Tibial nerve (tissue), 4 donors: Measurements from ENCODE around the gene HOATZ. TPM values are rescaled to one million over a fixed set of nuclear protein-coding genes. Genes with fewer than 3 reads are reported as not detected.
A peak's percentile ranks its signal among the peaks of the same experiment; 100 is the strongest.

Experiments used
- DNase-seq, 2 donors: peaks; one replicate each; pipeline ENCODE4 v3.0.0-alpha.2; 2019; ENCODE audit warnings: low spot score in 2 of 2
- H3K27ac ChIP-seq, 4 donors: fragments of 200-600 bp; sonication (generic) in 3 of 4; one replicate each; pipeline ENCODE4 v1.5.1; 2017 to 2019; ENCODE audit warnings: mild to moderate bottlenecking in 1 of 4
- H3K27me3 ChIP-seq, 2 donors: fragments of 200-600 bp; sonication (generic) in 1 of 2; one replicate each; pipeline versions ENCODE4 v1.5.1 to v1.6.0; 2017 to 2019
- H3K36me3 ChIP-seq, 3 donors: fragments of 200-600 bp; sonication (generic); one replicate each; pipeline ENCODE4 v1.5.1; 2018 to 2019
- H3K4me1 ChIP-seq, 4 donors: fragments of 200-600 bp; sonication (generic) in 3 of 4; one replicate each; pipeline ENCODE4 v1.5.1; 2017 to 2019
- H3K4me3 ChIP-seq, 4 donors: fragments of 200-600 bp; sonication (generic) in 3 of 4; one replicate each; pipeline ENCODE4 v1.5.1; 2017 to 2019; ENCODE audit warnings: mild to moderate bottlenecking in 1 of 4, moderate library complexity in 1 of 4
- H3K9me3 ChIP-seq, 4 donors: fragments of 200-600 bp; sonication (generic) in 3 of 4; one replicate each; pipeline ENCODE4 v1.5.1; 2017 to 2019
- EP300 ChIP-seq, 2 donors: sonication (generic); formaldehyde crosslinking; IDR thresholded peaks; one replicate each; pipeline ENCODE4 v1.6.1; 2017; ENCODE audit warnings: antibody characterized with exemption in 2 of 2, mild to moderate bottlenecking in 1 of 2
- WGBS, 2 donors: methylation state at CpG; one replicate each; pipeline ENCODE4 v1.1.5; 2018; 5-methylcytosine and 5-hydroxymethylcytosine counted together
- small RNA-seq: library from RNA; depleted of rRNA; stranded (forward); fragments of <200 nt; gene quantifications from one replicate; pipeline ENCODE3, GENCODE V24; 2016
- total RNA-seq, 4 donors: library from RNA; depleted of rRNA; stranded (reverse); fragments of >200 nt; gene quantifications; one replicate each; pipeline ENCODE4 v1.1.0, GENCODE V29; 2016
- TF ChIP-seq, protein P1 (sequence below), 5 experiments: fragments of 200-600 bp in 3 of 5; fragments of 450-650 bp in 2 of 5; sonication (generic) in 3 of 5; IDR thresholded peaks; one replicate each; pipeline ENCODE4 v1.5.1; 2016 to 2019; ENCODE audit warnings: antibody characterized with exemption in 5 of 5, mild to moderate bottlenecking in 3 of 5, moderate library complexity in 2 of 5

The HOATZ gene
- total RNA-seq, 4 donors from 2014 or later: not detected

- Histone ChIP-seq H3K36me3 (no peaks in the 10 kb centered on the region), H3K4me3 (no peak overlapping the region), H3K9me3 (no peaks in the 10 kb centered on the region), H3K4me1 (peaks cover 0 to 9% (median 0%) of the 10 kb centered on the region in 4 donors), H3K27ac (no peak overlapping the region), H3K27me3 (no peaks in the 10 kb centered on the region)
- 3 to 9% methylated on average over 1 of the region's 1 CpG for WGBS, 2 donors
- TF ChIP-seq EP300 (IDR thresholded peaks at IDR 0.05): no peak
- TF ChIP-seq, protein P1, sequence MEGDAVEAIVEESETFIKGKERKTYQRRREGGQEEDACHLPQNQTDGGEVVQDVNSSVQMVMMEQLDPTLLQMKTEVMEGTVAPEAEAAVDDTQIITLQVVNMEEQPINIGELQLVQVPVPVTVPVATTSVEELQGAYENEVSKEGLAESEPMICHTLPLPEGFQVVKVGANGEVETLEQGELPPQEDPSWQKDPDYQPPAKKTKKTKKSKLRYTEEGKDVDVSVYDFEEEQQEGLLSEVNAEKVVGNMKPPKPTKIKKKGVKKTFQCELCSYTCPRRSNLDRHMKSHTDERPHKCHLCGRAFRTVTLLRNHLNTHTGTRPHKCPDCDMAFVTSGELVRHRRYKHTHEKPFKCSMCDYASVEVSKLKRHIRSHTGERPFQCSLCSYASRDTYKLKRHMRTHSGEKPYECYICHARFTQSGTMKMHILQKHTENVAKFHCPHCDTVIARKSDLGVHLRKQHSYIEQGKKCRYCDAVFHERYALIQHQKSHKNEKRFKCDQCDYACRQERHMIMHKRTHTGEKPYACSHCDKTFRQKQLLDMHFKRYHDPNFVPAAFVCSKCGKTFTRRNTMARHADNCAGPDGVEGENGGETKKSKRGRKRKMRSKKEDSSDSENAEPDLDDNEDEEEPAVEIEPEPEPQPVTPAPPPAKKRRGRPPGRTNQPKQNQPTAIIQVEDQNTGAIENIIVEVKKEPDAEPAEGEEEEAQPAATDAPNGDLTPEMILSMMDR (IDR thresholded peaks at IDR 0.05): peak; percentile 42 to 58 (median 54)
- DNase-seq: peak in 1 of 2 donors; percentile 71
Observed at GRCh38 chr11:111586388-111586831, 71.8 kb downstream of the HOATZ start.

Small RNAs within 50 kb of the gene (small RNA-seq; reads per million reads assigned to genes)
- gene MIR34B: not detected
- 3.5 reads per million, percentile 78 among the genes with 10 or more reads in this experiment for gene MIR34C

Other genes starting within 250 kb of the HOATZ start
- 1 to 10 TPM in 3 of 4 donors, under 1 TPM in 1; 0.87 to 4.4 (median 2.3) TPM for gene POU2AF3, start 216.2 kb upstream of the HOATZ start, total RNA-seq
- gene POU2AF1, start 135.5 kb upstream of the HOATZ start, total RNA-seq: under 1 TPM in 1 of 4 donors, not detected in 3; 0.87 TPM
- not detected for gene BTG4, start 2.4 kb upstream of the HOATZ start, total RNA-seq
- gene LAYN, start 25.9 kb downstream of the HOATZ start, total RNA-seq: 10 to 100 TPM in 1 of 4 donors, 1 to 10 TPM in 3; 4.6 to 20.1 (median 5.2) TPM
- gene SIK2, start 87.7 kb downstream of the HOATZ start, total RNA-seq: 10 to 100 TPM; 19.7 to 27.6 (median 24.1) TPM